GM23338 (cell line): Measurements from ENCODE around the gene XG.

Source experiments
- CREB1 ChIP-seq: fragments of 250-450 bp; sonication (Bioruptor Pico); IDR thresholded peaks from 2 replicates; pipeline ENCODE4 v1.5.0; 2020; ENCODE audit warnings: low read depth, mild to moderate bottlenecking, moderate library complexity
- CTCF ChIP-seq, 2 experiments: fragments of 200-600 bp in 1 of 2; sonication (generic) in 1 of 2; conservative IDR thresholded peaks; 2 replicates each; pipeline versions ENCODE4 v1.5.1 to v1.6.1; 2016 to 2017; ENCODE audit warnings: antibody characterized with exemption in 2 of 2, low read depth in 2 of 2, mild to moderate bottlenecking in 2 of 2, moderate library complexity in 1 of 2
- EZH2 ChIP-seq: fragments of 200-600 bp; sonication (generic); IDR thresholded peaks from one replicate; pipeline ENCODE4 v1.8.0; 2017; ENCODE audit warnings: antibody characterized with exemption, mild to moderate bottlenecking, low read depth; ENCODE audit not compliant: unreplicated experiment
- EZH2phosphoT487 ChIP-seq: fragments of 200-600 bp; sonication (generic); IDR thresholded peaks from one replicate; pipeline ENCODE4 v1.8.1; 2018; ENCODE audit warnings: antibody characterized with exemption; ENCODE audit not compliant: unreplicated experiment
- JUNB ChIP-seq: IDR thresholded peaks from one replicate; pipeline ENCODE4 v1.6.1; 2016; ENCODE audit warnings: antibody characterized with exemption; ENCODE audit not compliant: unreplicated experiment
- POLR2AphosphoS5 ChIP-seq: IDR thresholded peaks from 2 replicates; pipeline ENCODE4 v1.6.1; 2016; ENCODE audit warnings: antibody characterized with exemption, low read depth
- REST ChIP-seq: IDR thresholded peaks from one replicate; pipeline ENCODE4 v1.6.1; 2018; ENCODE audit warnings: antibody characterized with exemption; ENCODE audit not compliant: unreplicated experiment
- ZNF462 ChIP-seq: fragments of 250-450 bp; sonication (Bioruptor Pico); IDR thresholded peaks from 2 replicates; pipeline ENCODE4 v1.5.0; 2020; ENCODE audit warnings: mild to moderate bottlenecking, moderate library complexity

- TF ChIP-seq CTCF (conservative IDR thresholded peaks at IDR 0.05; ENCODE audit: low read depth in 2 of 2), result no peak
- TF ChIP-seq POLR2AphosphoS5, result no peak
- no peak for TF ChIP-seq REST
- no peak for TF ChIP-seq CREB1
- no peak for TF ChIP-seq ZNF462 (CRISPR knock-in tag)
- no peak for TF ChIP-seq JUNB
- TF ChIP-seq EZH2, result no peak
- TF ChIP-seq EZH2phosphoT487, result no peak
Measured at GRCh38 chrX:2756548-2756947, 4.7 kb downstream of the XG start.
